Measurements from ENCODE around the gene SIGLEC7.

Gene SIGLEC7

GRCh38 chr19:51142119-51142518 is at the start of gene SIGLEC7:
SIGLEC7 (plus strand) TSS chr19:51142301; CDS start chr19:51142370, 69 bp downstream.
- no peak for DNase-seq

DNA sequence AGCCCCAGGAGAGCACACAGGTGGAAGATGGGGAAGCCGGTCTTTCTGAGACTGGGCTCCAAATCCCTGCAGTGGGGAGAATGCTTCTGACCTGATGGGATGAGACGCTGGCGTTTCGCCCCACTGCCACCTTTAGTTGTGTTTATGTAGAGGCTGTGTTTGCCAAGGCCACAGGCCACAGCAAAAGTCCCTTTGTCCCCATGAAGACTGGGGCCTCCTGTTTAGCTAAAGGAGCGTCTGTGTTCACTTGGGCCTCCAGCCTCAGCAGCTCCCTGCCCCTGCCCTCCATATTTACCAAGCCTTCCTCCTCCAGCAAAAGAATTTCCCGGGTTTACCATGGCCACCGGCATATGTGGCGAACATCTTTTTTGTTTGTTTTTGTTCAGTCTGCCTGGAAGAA is 49.0 kb upstream of the SIGLEC7 start:
- no peak for DNase-seq

- no peak for DNase-seq
Observed at GRCh38 chr19:51093510-51094345, 48.4 kb upstream of the SIGLEC7 start.

DNA sequence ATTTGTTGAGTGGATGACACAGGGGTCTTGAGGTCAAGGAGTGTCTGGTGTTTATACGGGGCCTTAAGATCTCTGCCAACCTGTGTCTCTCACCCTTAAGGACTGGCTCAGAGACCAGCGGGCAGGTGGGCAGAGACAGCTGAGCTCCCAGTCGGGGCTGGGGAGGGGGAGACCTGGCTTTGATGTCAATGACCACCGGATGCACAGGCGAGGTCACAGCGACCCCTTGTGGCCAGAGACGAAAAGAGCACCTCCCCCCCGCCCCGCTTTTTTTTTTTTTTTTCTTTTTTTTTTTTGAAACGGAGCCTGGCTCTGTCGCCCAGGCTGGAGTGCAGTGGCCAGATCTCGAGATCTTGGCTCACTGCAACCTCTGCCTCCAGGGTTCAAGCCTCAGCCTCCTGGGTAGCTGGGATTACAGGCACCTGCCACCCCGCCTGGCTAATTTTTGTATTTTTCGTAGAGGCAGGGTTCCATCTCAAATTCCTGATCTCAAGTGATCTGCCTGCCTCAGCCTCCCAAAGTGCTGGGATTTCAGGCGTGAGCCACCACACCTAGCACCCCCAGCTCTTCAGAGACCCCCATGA is 47.3 kb upstream of the SIGLEC7 start:
- DNase-seq: peak; percentile 6

GRCh38 chr19:51096473-51097165 is 45.5 kb upstream of the SIGLEC7 start:
- DNase-seq: no peak

GRCh38 chr19:51097166-51097738 is 44.8 kb upstream of the SIGLEC7 start:
- peak; percentile 30 for DNase-seq

DNA sequence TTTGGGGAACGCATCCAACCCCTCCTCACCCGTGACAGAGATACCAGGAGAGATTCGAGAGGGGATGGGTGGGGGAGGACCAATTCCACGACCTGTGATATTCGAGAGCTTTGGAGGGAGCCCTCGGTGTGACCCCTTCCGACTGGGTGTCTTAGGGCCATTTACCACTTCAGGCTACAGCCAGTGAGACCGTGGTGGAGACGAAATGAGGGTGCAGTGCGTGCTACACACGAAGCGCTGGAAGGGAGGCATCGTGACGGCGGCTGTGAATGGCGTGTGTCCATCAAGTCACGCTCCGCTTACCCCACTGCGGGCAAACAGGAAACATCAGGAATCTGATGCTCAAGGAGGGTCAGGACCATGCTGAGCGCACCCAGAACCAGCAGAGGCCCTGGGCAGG is 44.3 kb upstream of the SIGLEC7 start:
- no peak for DNase-seq

DNA sequence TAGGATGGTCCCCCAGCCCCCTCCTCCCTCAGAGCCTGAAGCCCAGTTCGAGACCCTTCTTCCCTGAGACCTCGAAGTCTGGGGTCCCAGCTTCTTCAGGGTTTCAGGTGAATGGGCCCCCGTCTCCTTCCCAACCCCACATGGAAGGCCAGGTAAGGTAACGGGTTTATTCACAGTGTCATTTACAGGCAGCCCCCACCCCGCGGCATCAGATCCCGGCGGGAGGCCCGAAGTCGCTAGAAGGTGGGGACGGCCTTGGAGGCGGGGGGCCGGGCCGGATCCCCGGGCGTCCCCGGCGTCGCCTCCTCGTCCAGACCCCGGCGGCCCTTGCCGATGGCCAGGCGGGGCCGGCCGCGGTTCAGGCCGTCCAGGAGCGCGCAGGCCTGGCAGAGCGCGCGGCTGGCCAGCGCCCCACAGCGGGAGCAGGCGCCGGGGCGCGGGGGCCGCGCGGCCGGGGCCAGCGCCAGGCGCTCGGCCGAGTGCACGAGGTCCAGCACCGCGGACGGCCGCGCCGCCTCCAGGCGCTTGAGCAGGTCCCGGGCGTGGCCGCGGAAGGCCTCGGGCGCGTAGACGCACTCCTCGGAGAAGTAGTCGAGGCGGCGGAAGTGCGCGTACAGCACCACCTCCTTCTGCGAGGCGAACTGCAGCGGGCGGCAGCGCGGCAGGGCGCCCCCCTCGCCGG is 43.6 kb upstream of the SIGLEC7 start:
- no peak for DNase-seq

DNA sequence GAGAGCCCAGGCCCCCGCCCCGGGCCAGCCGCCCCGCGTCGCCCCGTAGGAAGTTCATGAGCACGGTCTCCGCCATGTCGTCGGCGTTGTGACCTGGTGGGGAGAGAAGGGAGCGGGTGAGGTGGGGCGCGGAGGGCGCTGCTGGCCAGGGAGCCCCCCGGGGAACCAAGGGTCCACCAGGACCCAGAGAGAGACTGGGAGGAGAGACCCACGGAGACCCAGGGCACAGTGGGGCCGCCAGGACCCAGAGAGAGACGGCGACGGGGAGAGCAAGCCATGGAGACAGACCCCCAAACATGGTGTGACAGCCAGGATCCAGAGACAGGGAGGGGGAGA is 43.1 kb upstream of the SIGLEC7 start:
- DNase-seq: no peak

DNA sequence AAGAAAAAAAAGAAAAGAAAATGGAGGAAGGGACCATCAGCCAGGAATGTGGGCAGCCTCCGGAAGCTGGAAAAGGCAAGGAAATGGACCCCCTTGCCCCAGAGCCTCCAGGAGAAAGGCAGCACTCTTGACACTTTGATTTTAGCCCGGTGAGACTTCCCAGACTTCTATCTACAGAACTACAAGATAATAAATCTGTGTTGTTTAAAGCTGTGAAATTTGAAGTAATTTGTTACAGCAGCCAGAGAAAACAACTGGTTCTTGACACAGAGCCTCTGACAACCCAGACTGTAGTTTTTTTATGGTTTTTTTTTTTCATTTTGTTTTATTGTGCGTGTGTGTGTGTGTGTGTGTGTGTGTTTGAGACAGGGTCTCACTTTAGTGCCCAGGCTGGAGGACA is 41.5 kb upstream of the SIGLEC7 start:
- no peak for DNase-seq

- no peak for DNase-seq
Observed at GRCh38 chr19:51101171-51101865, 40.8 kb upstream of the SIGLEC7 start.

DNA sequence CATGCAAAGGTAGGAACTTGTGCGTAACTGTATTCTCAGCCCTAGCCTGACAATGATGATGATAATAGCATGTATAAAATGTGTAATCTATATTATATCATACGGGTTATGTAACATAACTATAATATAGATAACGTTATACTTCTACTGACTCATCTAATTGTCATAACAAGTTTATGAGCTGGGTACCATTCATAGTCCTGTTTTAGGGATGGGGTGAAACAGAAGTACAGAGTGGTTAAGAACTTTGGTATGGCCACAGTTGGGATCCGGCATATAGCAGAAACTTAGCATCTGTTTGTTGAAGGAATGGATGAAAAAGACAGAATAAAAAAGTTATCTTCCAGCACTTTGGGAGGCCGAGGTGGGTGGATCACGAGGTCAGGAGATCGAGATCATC is 39.1 kb upstream of the SIGLEC7 start:
- DNase-seq: no peak

DNA sequence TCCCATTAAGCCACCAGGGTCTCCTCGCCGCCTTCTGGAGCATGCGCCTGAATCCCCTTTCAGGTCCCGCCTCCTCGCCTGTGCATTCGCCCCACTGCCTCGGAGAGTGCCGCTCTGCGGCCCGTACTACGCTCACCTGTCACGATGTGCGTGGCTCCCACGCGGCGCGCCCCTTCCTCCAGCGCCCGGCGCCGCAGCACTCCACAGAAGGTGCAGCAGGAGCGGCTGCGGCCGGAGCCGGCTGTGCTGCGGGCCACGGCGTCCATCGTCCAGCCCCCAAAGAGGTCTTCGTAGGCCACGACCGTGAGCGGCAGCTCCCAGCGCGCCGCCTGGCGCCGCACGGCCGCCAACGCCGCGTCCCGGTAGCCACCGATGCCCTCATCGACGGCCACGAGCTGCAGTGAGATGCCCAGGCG is 38.2 kb upstream of the SIGLEC7 start:
- no peak for DNase-seq

- DNase-seq: no peak
Observed at GRCh38 chr19:51107406-51108065, 34.6 kb upstream of the SIGLEC7 start.

DNA sequence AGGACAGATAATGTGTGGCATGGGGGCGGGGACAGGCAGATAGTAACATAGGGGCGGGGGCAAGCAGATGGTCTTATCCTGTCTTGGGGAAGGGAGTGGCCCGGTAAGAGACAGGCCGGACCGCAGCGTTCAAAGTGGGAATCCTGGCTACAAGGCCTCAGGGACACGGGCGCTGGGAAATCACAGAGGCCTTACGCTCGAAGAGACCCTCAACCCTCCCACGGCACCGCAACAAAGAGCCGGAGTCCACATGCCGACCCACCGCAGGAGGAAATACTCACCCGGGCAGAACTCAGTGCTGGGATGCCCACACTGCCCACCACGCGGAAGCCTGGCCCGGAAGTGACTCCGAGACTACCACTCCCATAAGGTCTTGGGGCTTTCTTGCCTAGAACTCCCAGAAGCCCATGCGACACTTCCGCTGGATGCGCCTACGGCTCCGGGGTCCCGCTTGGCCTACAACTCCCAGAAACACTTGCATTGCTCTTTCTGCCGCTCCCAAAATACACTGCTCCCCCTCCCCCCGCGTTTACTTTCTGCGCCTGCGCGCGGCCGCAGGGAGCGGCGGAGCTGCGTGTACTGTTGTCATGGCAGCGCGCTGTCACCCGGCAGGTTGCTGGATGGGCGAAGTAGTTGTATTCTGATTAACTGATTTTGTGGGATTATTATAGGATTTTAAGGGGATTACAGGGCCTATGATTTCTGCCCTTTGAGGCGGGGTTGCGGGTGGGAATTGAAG is 33.9 kb upstream of the SIGLEC7 start, which contains the start of gene CTU1:
TSS of gene CTU1 (minus strand) at position 344 of the 739 bp plus-strand sequence. CDS start 3,840 bp downstream, outside the sequence.
- DNase-seq: peak; percentile 98

DNA sequence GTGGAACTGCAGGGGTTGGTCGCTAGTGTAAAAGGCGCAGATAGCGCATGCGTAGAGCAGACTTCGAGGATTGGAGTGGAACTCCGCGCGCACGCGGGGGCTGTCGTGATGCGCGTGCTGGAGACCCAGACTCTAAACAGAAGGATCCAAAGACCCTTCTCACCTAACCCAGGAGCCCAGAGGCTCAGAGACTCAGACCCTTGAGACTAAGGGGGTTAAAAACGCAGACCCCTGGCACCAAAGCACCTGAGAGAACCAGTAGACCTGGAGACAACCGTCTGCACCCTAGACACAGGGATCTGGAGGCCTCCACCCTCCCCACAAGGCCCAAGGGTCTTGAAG is 33.3 kb upstream of the SIGLEC7 start:
- DNase-seq: no peak

DNA sequence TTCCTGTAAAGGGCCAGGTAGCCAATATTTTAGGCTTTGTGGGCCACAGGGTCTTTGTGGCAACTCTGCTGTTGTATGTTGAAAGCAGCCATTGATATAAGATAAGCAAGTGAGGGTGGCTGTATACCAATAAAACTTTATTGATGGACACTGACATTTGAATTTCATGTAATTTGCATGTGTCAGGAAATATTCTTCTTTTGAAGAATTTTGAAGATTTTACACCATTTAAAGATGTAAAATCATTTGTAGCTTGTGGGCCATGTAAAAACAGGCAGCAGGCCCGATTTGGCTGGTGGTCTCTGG is 31.5 kb upstream of the SIGLEC7 start:
- no peak for DNase-seq

DNA sequence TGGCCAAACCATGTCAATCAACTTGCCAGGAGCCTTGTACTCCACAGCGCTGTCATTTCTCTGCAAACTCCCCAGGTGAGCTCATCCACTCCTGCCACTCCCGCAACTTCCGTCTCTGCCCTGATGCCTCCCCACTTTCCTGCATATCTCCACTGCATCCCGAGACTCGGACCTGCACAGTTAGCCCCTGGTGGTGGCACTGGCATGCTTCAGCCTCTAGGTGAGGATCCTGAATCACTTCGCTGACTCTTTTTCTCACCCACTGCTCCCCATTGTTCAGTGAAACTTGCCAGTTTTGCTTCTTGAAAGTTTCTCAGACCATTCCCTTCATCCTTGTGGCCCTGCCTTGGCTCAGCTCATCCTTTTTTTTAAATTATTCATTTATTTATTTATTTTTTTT is 30.5 kb upstream of the SIGLEC7 start:
- DNase-seq: no peak

- DNase-seq: no peak
Observed at GRCh38 chr19:51114087-51114729, 27.9 kb upstream of the SIGLEC7 start.

DNA sequence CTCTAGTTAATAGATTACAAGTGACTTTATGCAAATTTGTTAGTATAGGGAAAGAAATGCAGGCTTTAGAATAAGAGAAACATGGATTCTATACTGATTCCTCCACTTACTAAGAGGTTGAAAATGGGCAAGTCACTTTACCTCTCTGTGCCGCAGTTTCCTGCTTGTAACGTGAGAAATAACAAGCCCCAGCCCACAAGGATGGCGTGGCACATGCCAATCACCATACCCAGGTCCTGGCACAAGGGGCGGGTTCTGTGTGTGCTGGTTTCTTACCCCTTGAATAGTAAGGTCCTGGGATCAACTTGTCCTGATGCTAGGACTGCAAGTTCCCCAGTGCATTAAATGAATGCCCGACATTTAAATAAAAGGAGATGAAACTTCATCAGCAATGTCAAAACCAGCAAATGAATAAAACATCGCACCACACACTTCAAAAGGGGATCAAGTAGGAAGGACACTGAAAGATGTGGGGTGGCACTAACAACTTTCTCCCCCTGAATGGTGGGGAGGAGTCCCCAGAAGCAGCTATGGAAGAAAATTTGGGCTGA is 25.3 kb upstream of the SIGLEC7 start:
- no peak for DNase-seq

- DNase-seq: no peak
Observed at GRCh38 chr19:51119101-51119500, 23.0 kb upstream of the SIGLEC7 start.
